Kidney (tissue), 22 donors: Measurements from ENCODE around the gene CXCR5. TPM values are rescaled to one million over a fixed set of nuclear protein-coding genes. Genes with fewer than 3 reads are reported as not detected.

Source experiments
- DNase-seq, 5 donors: peaks; one replicate each; pipeline ENCODE4 v3.0.0-alpha.2; 2013 to 2020
- FAIRE-seq: peaks from 2 replicates; lab custom pipeline; 2012; peaks lifted over from hg19 to GRCh38; lab: Jason Lieb, UNC
- H3K27ac ChIP-seq, 2 donors: one replicate each; pipeline ENCODE4 v1.7.0; 2013; ENCODE audit warnings: low read depth in 2 of 2, low read length in 2 of 2, inconsistent platforms in 1 of 2
- H3K27me3 ChIP-seq: one replicate; pipeline ENCODE4 v1.7.1; 2013; ENCODE audit warnings: low read length, inconsistent platforms; ENCODE audit not compliant: control insufficient read depth, insufficient read depth
- H3K36me3 ChIP-seq, 3 donors: one replicate each; pipeline versions ENCODE4 v1.7.0 to v1.7.1; 2013; ENCODE audit warnings: low read length in 3 of 3, control low read depth in 1 of 3, inconsistent platforms in 1 of 3; ENCODE audit not compliant: insufficient read depth in 3 of 3, control insufficient read depth in 2 of 3
- H3K4me1 ChIP-seq, 3 donors: one replicate each; pipeline versions ENCODE4 v1.7.0 to v1.7.1; 2013; ENCODE audit warnings: low read length in 3 of 3, inconsistent platforms in 1 of 3, low read depth in 1 of 3; ENCODE audit not compliant: control insufficient read depth in 2 of 3, insufficient read depth in 2 of 3
- H3K4me3 ChIP-seq, 3 donors: one replicate each; pipeline versions ENCODE4 v1.7.0 to v1.8.1; 2013; ENCODE audit warnings: low read length in 3 of 3, control low read depth in 1 of 3, inconsistent platforms in 1 of 3
- H3K9ac ChIP-seq, 3 donors: one replicate each; pipeline versions ENCODE4 v1.7.0 to v1.7.1; 2013; ENCODE audit warnings: low read length in 3 of 3, control low read depth in 1 of 3, inconsistent platforms in 1 of 3
- H3K9me3 ChIP-seq, 3 donors: one replicate each; pipeline versions ENCODE4 v1.7.0 to v1.7.1; 2013; ENCODE audit warnings: low read length in 3 of 3, control low read depth in 1 of 3, inconsistent platforms in 1 of 3; ENCODE audit not compliant: control insufficient read depth in 2 of 3, insufficient read depth in 1 of 3
- CTCF ChIP-seq: IDR thresholded peaks from 3 replicates; pipeline ENCODE4 v1.5.1; 2012; ENCODE audit warnings: mild to moderate bottlenecking, moderate library complexity, borderline replicate concordance; ENCODE audit not compliant: insufficient read depth; ENCODE audit errors: extremely low read depth
- intact Hi-C: fragments of 100-400 bp; cut with DNase I; formaldehyde crosslinking; loops from one replicate; pipeline ENCODE4 v1.11.1; 2022
- long read RNA-seq, 10 donors: library from polyadenylated mRNA in 1 of 10; unstranded in 1 of 10; transcript quantifications; one replicate each; pipeline ENCODE4 v2.0.0 and lab custom pipeline, GENCODE V29; 2021 to 2026
- polyA plus RNA-seq: library from polyadenylated mRNA; stranded (reverse); fragments of 350-450 nt; fragmentation: Illumina TruSeq; extraction: RNeasy Lipid Tissue Mini Kit (QIAGEN cat#74804); gene quantifications from one replicate; pipeline ENCODE4 v1.2.3, GENCODE V29; 2014; ENCODE audit warnings: low read depth, low replicate concordance; ENCODE audit not compliant: insufficient read depth
- total RNA-seq: library from RNA; stranded (reverse); fragmentation: NEBNext Ultra II Directional; extraction: Animal tissue kit (Norgen Biotek cat#: 25700); gene quantifications from one replicate; pipeline ENCODE4 v1.2.1, GENCODE V29; 2021
- donor health status: control.
- donor health status: control.
- donor health status: control.
- donor health status: control.
- donor health status: control.
- donor health status: DM: yes; HTN: yes; CAD: no.
- donor health status: Normal renal cell carcinoma (clear cell type).

CXCR5 gene
- total RNA-seq (1.1 TPM), polyA plus RNA-seq (not detected)
- long read RNA-seq, donor 1, partial matches to known transcripts = 9 of 22 reads
- long read RNA-seq, donor 1, other reads (novel, unspliced or antisense) = 13 of 22 reads
- long read RNA-seq, donor 2, partial matches to known transcripts = 27 of 27 reads
- long read RNA-seq, donor 2, other reads (novel, unspliced or antisense) = 0 of 27 reads
- long read RNA-seq, donor 3 = 0 reads
- long read RNA-seq, donor 4 = 0 reads
- long read RNA-seq, donor 5 = 0 reads
- long read RNA-seq, donor 6 = 0 reads
- long read RNA-seq, donor 7, partial matches to known transcripts = 0 of 3 reads
- long read RNA-seq, donor 7, other reads (novel, unspliced or antisense) = 3 of 3 reads
- long read RNA-seq, donor 8, partial matches to known transcripts = 25 of 25 reads
- long read RNA-seq, donor 8, other reads (novel, unspliced or antisense) = 0 of 25 reads
- long read RNA-seq, donor 9, partial matches to known transcripts = 0 of 8 reads
- long read RNA-seq, donor 9, other reads (novel, unspliced or antisense) = 8 of 8 reads
- long read RNA-seq, donor 10, partial matches to known transcripts = 25 of 25 reads
- long read RNA-seq, donor 10, other reads (novel, unspliced or antisense) = 0 of 25 reads

GRCh38 chr11:118883368-118884071, at the start of gene CXCR5:
TSS of gene CXCR5 (plus strand) at chr11:118883892. CDS start at chr11:118883942, 50 bp downstream.
- Histone ChIP-seq H3K4me1 (peaks cover 0 to 7% (median 7%) of the 10 kb centered on the region in 3 donors), H3K4me3 (no peak within 1 kb of the TSS), H3K9ac (no peak within 1 kb of the TSS), H3K27me3 (no peaks in the 10 kb centered on the region), H3K36me3 (no peaks in the 10 kb centered on the region), H3K27ac (no peak within 1 kb of the TSS), H3K9me3 (no peaks in the 10 kb centered on the region)
- no peak for TF ChIP-seq CTCF
- intact Hi-C loops = no loop called here
- no peak for DNase-seq
- no peak for FAIRE-seq

- no peak overlapping the region for H3K9ac ChIP-seq
- no peak for TF ChIP-seq CTCF
- FAIRE-seq = no peak
These were observed 49.2 kb upstream of the CXCR5 start for GRCh38 chr11:118834427-118835028.

GRCh38 chr11:118837868-118838267, 45.8 kb upstream of the CXCR5 start:
- intact Hi-C loops = no loop called here
- no peaks in the 10 kb centered on the region for H3K9me3 ChIP-seq

More at GRCh38 chr11:118834427-118835028, 49.2 kb upstream of the CXCR5 start:
- DNase-seq = no peak
- no peak overlapping the region for H3K27ac ChIP-seq
- no peak overlapping the region for H3K4me3 ChIP-seq
- intact Hi-C loops = no loop called here
- no peaks in the 10 kb centered on the region for H3K27me3 ChIP-seq
- no peaks in the 10 kb centered on the region for H3K9me3 ChIP-seq
- no peaks in the 10 kb centered on the region for H3K36me3 ChIP-seq
- H3K4me1 ChIP-seq = no peaks in the 10 kb centered on the region

More at GRCh38 chr11:118837868-118838267, 45.8 kb upstream of the CXCR5 start:
- Histone ChIP-seq H3K27me3 (no peaks in the 10 kb centered on the region), H3K36me3 (no peaks in the 10 kb centered on the region), H3K4me1 (no peaks in the 10 kb centered on the region), H3K27ac (no peak overlapping the region), H3K9ac (no peak overlapping the region), H3K4me3 (no peak overlapping the region)
- FAIRE-seq (no peak), DNase-seq (no peak)
- no peak for TF ChIP-seq CTCF
